ENCODE results near the gene ADSS2.

Gene ADSS2

DNA sequence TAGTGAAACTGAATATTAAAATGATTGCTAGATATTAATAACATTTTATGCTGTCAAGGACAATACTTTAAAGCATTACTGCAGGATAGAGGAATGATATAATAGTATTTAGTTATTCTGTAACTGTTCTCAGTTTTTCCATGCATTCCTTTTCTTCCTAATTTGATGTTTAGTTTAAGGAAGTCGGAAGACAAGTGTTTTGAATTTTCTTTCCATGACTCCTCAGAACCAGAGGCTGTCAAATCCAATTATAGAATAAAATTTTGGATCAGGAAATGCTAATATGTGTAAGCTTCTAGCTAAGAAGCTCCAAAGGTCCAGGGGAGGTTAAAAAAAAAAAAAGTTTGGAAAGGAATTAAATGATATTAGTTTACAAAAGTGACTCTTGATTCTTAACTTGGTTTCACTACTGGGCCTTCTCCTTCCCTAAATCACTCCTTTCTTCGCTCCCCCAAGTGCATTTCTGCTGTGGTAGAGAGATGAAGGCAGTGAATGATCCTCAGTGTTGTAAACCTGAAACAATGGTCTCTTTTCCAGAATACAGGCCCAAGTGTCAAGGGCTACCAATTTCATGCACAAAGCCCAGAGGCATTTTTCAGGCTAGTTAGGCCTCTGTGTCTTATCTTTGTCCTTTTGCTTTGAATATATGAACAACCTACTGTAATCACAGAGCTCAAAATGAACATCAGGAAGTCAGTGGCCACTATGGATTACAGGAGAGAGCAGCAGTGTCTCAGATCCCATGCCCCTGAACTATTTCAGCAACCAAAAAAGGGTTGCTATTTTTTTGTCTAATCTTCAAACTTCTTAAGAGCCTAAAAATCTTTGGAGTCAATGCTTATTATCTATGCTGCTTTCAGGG lies 6.2 kb downstream of the ADSS2 start:
- no peak for DNase-seq (ENCODE audit: low read depth)

DNA sequence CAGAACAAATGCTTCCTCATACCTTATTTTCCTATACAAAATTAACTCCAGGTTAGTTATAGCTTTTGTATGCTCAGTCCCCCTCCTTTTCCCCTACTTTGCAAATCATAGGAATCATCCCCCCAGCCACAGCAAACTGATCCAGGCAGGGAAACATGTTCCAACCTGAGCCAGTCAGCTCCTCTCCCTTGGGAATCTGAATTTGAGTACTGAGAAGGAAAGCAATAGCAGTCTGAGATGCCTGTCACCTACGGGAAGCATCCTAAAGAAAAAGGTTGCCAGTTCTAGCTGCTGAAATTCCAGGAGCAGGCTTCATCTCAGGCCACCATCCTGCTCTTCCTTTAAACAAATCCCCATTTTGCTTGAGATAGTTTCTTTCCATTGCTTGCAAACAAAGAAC lies 6.9 kb downstream of the ADSS2 start:
- DNase-seq (ENCODE audit: low read depth): no peak

GRCh38 chr1:244442850-244443249 lies 8.9 kb downstream of the ADSS2 start:
- no peak for DNase-seq (ENCODE audit: low read depth)

DNA sequence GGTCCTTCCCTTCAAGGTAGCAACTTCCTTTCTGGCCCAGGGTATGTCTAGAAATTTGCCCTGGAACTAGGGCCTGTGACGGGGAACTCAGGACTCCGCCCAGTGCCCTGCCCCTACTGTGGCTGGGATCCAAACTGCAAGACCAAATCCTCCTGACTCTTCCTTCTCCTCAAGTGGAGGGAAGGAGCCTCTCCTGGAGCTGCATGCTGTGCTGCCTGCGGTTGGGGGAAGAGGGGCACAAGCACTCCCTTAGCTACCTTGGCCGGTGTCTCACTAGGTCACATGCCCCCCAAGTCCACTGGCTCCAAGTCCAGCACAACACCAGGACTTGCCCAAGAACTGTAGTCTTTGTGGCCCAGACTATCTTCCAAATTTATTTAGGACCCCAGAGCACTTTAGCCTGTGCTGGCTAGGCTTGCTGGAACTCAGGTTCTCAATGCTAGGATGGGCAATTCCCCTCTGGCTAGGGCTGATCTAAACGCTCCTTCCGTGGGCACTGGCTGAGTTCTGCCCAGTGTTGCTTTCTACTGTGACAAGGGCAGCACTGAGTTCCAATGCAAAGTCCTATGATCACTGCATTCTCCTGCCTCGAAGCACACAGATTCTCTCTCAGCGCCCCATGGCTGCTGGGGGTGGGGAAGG lies 12.2 kb downstream of the ADSS2 start:
- DNase-seq (ENCODE audit: low read depth): no peak

- no peak for DNase-seq (ENCODE audit: low read depth)
These were observed 14.6 kb downstream of the ADSS2 start for GRCh38 chr1:244437086-244437468.

DNA sequence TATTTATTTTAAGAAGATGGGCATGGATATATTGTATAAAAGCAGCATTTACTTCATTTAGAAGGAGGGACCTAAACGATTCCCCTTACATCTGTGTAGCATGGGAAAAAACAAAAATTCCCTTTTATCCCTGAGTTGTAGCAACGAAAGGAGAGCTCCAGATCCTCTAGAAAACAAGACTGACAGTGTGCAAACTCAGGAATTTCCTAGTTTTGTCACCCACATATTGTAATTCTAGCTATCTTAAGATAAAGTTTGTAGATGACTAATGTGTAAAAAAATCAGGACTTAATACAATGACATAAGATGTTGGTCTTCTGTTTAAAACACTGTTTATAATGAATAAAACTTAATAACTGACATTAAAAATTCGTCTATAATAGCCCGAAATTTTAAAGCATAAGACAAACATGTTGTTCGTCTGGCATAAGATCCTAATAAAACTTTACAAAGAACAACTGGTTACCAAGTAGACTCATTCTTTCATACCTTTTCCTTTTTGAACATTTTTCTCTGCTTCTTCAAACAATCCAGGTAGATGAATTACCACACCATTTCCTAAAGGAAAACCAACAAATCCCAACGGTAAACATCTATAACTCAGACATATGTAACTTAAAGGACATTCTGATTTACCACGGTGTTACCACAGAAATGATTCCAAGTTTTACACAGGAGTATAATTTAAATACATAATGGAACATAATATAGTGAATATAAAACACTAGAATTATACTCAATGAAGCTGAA lies 15.2 kb downstream of the ADSS2 start:
- DNase-seq (ENCODE audit: low read depth): no peak

DNA sequence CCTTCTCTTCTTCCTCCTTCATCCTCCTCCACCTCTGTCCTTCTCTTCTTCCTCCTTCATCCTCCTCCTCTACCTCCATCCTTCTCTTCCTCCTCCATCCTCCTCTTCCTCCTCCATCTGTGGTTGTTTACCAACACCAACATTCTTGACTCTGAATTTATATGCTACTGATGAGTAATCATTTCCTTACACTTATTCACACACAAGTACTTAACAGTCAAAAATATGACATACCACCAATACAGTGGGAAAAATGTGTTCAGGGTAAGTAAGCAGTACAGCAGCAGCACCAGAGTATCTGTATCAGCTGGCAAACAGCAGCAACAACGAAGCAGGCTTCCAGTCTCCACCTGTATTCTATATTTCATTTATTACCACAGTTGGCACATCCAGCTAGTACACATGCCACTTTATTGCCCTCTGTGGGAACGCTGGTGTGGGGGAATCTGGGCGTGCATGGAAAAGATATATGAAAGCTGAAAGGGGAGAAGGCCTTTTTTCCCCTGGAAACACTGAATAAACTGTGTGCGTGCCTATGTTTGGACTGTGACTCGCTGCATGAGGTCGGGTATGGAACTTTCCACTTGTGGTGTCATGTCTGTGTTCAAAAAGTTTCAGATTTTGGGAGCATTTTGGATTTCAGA lies 16.0 kb downstream of the ADSS2 start:
- DNase-seq (ENCODE audit: low read depth): no peak

- no peak for DNase-seq (ENCODE audit: low read depth)
These were observed 20.5 kb downstream of the ADSS2 start for GRCh38 chr1:244431166-244431565.

GRCh38 chr1:244429818-244430217 lies 21.9 kb downstream of the ADSS2 start:
- no peak for DNase-seq (ENCODE audit: low read depth)

DNA sequence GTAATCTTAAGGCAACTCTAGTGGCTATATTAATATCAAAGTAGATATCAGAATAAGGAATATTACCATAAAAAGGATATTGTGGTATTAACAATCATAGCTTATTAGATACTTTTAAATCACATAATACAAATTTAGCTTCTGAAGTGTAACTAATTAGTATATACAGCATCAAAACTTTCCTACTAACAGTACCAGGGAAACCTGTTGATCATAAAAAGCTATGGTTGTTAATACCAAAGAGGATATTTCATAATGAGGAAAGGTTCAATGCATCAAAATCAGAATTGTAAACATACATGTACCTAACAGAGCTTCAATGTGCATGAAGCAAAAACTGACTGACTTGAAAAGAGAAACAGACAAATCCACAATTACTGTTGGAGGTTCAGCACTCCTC lies 24.1 kb downstream of the ADSS2 start:
- DNase-seq (ENCODE audit: low read depth): no peak

GRCh38 chr1:244424649-244425334 lies 26.9 kb downstream of the ADSS2 start:
- DNase-seq (ENCODE audit: low read depth): no peak

GRCh38 chr1:244422174-244422573 lies 29.5 kb downstream of the ADSS2 start:
- DNase-seq (ENCODE audit: low read depth): no peak

DNA sequence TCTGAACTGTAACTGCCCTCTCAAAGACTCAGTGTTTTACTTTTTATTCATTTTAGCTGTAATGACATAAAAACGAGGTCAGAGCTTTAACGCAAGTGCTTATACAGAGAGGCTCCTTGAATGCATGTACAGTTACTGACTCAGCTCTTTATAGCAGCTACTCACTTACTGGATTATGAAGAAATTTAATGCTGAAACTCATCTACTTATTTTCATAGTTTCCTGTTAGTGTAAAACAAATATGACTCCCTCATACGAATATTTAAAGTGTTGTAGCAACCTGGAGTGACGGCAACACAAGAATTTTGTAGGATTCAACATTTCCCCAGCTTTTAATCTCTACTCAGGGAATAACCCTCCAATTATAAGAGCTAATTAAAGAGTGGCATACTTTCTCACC lies 32.7 kb downstream of the ADSS2 start:
- no peak for DNase-seq (ENCODE audit: low read depth)

GRCh38 chr1:244414543-244414942 lies 37.2 kb downstream of the ADSS2 start:
- DNase-seq (ENCODE audit: low read depth): no peak

DNA sequence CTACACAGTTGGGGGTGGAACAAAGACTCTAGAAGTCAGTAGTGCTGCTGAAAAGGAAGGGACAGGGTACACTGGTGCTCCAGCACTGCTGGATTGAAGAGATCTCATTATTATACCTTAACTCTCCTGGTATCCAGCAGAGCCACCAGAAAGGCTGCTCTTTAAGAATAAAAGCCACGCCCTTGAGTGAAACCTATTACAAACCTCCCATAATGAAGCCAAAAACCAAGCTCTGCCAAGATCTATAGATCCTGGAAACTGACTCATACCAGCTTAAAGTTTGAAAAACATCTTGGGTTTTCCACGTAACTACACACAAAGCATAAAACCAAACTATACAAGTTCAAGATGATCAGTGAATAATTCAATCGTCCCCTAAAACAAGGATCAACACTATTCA lies 38.0 kb downstream of the ADSS2 start:
- DNase-seq (ENCODE audit: low read depth): no peak

DNA sequence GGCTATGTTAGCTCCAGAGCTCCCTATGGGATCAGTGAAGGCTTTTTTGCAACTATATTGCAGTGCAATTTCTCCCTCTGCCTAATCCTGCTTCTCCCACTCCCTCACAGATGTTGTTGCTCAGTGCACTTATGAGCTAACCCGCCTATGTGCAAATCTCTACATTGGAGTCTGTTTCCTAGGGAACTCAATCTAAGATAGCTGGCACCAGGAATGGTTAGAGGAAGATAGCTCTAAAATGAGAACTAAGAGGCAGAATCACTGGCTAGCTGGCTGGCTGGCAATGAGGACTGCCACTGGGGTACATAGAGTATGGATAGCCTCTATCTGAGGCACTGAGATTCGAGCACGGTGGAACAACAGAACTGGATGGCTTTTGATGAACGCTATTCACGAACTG lies 39.5 kb downstream of the ADSS2 start:
- no peak for DNase-seq (ENCODE audit: low read depth)

DNA sequence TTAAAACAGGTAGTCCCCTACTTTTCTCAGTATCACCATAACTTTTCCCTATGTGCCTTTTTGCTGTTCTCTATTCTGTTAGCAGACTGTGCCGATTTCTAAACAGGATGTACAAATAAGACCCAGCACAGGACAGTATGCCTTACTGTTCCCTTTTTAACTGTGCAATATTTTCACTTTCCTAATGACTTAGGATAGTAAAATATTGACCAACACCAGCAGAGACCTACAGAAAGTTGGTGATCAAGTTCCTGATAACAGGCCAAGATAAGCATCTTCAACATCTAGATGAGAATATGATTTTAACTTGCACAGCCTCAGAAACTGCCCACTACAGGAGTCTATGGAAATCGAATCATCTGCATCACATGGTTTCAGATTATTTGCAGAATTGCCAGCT lies 42.0 kb downstream of the ADSS2 start:
- DNase-seq (ENCODE audit: low read depth): no peak

- no peak for DNase-seq (ENCODE audit: low read depth)
These were observed 45.4 kb downstream of the ADSS2 start for GRCh38 chr1:244406337-244406736.

DNA sequence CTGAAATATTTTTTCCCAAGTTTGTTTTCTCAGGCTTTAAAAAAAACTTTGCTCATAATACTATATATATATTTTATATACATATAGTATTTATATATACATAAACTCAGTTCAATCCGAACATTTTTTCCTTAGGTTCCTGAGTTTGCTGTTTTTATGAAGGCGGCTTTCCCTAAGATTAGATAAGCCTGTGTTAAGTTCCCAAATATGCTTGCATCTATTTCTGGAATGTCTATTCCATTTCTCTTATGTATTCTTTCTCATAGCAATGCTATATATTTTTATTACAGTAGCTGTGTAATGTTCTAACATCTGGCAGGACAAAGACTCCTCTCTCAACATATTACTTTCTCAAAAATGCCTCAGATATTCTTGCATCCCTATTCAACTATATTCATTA lies 45.9 kb downstream of the ADSS2 start:
- no peak for DNase-seq (ENCODE audit: low read depth)

DNA sequence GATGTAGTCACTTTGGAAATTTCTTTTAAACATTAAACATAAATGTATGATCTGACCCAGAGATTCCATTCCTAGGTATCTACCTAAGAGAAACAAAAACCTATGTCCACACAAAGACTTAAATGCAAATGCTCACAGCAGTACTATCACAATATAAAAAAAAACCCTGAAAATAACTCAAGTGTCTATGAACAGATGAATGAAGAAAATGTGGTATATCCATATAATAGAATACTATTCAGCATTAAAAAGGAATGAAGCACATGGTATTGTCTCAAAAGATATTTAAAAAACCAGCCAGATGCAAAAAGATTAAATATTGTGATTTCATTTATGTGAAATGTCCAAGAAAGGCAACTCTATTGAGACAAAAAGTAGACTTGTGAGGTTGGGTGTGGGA lies 48.3 kb downstream of the ADSS2 start:
- no peak for DNase-seq (ENCODE audit: low read depth)

DNA sequence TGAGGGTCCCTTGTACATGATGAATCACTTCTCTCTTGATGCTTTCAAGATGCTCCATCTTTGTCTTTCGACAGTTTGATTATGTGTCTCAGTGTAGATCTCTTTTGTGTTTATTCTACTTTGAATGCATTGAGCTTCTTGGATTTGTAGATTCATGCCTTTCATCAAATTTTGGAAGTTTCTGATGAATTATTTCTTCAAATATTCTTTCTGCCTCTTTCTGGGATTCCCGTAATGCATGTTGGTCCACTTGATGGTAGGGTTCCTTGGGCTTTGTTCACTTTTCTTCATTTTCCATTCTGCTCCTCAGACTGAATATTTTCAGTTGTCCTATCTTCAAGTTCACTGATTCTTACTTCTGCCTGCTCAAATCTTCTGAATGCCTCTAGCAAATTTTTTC lies 50.7 kb downstream of the ADSS2 start:
- no peak for DNase-seq (ENCODE audit: low read depth)

DNA sequence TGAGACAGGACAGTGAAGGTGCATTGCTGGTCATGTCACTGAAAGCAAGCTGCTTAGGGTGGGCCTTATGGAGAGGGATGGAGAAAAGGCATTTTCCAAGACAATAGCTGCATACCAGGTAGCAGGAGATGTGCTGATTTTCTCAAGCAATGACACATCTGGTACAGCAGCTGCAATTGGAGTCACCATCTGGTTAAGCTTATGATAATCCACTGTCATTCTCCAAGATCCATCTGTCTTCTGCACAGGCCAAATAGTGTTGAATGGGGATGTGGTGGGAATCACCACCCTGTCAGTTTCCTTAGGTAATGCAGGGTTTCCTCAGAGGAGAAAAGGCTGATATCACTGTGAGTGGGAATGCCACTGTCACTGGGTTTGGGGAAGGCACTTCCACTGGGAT lies 54.6 kb downstream of the ADSS2 start:
- DNase-seq (ENCODE audit: low read depth): no peak

Data from stimulated activated CD8-positive, alpha-beta memory T cell treated with anti-CD3 and anti-CD28 coated beads, Interleukin-12 subunit alpha, Interleukin-12 subunit beta, amount 100 ng/mL, for 4 hours (primary cell).